Panc1 (cell line): ENCODE measurements around the gene HK2. TPM values are rescaled to one million over a fixed set of nuclear protein-coding genes. Genes with fewer than 3 reads are reported as not detected.

Experiments used
- ATAC-seq: fragments of 200-7000 bp; cut with Tn5 transposase; 2 replicates; pipeline ENCODE4 v1.9.1; 2020; ENCODE audit warnings: mild to moderate bottlenecking, moderate library complexity
- BruUV-seq: library from RNA; stranded (reverse); fragments of 400-500 nt; replicated peaks from 2 replicates; lab custom pipeline; 2021; lab: Mats Ljungman, UMichigan
- CTCF ChIA-PET: fragments of 300-600 bp; sonication (Branson Sonifier 250); formaldehyde crosslinking; loops from one replicate; lab custom pipeline; 2022; ENCODE audit warnings: antibody characterized with exemption; lab: Charles Lee
- POLR2A ChIA-PET: fragments of 300-600 bp; sonication (Branson Sonifier 250); formaldehyde crosslinking; loops from one replicate; lab custom pipeline; 2022; ENCODE audit warnings: antibody characterized with exemption; lab: Charles Lee
- DNase-seq: peaks from one replicate; pipeline ENCODE4 v3.0.0-alpha.2; 2010; ENCODE audit warnings: low read depth, low spot score
- H3K27ac ChIP-seq: 2 replicates; pipeline ENCODE4 v1.5.1; 2011; ENCODE audit warnings: mild to moderate bottlenecking, low read length, inconsistent platforms
- H3K27me3 ChIP-seq: fragments of 200-500 bp; sonication (Bioruptor generic); 2 replicates; pipeline ENCODE4 v1.6.0; 2014; ENCODE audit warnings: low read length, inconsistent platforms; ENCODE audit not compliant: control insufficient read depth, insufficient read depth
- H3K36me3 ChIP-seq: fragments of 200-500 bp; sonication (Bioruptor generic); 2 replicates; pipeline ENCODE4 v1.5.1; 2014; ENCODE audit warnings: inconsistent platforms, mild to moderate bottlenecking, low read length, moderate library complexity; ENCODE audit not compliant: control insufficient read depth, insufficient read depth
- H3K4me1 ChIP-seq: 2 replicates; pipeline ENCODE4 v1.5.1; 2011; ENCODE audit warnings: inconsistent platforms, mild to moderate bottlenecking, low read length, moderate library complexity; ENCODE audit not compliant: control insufficient read depth, insufficient read depth
- H3K4me3 ChIP-seq, 2 experiments: 2 replicates each; pipeline ENCODE4 v1.5.1; 2011 to 2012; ENCODE audit warnings: low read depth in 2 of 2, low read length in 2 of 2, mild to moderate bottlenecking in 2 of 2, inconsistent platforms in 1 of 2, moderate library complexity in 1 of 2
- H3K9me3 ChIP-seq: fragments of 200-500 bp; sonication (Bioruptor generic); 2 replicates; pipeline ENCODE4 v1.5.1; 2014; ENCODE audit warnings: low read depth, mild to moderate bottlenecking, inconsistent platforms, low read length, moderate library complexity; ENCODE audit not compliant: control insufficient read depth, insufficient read depth
- POLR2AphosphoS5 ChIP-seq: IDR thresholded peaks from 2 replicates; pipeline ENCODE4 v1.6.1; 2012; ENCODE audit warnings: mild to moderate bottlenecking, low read depth, low read length, moderate library complexity
- REST ChIP-seq, 2 experiments: IDR thresholded peaks; 2 replicates each; pipeline ENCODE4 v1.6.1; 2011 to 2012; ENCODE audit warnings: low read depth in 2 of 2, control low read depth in 1 of 2, low read length in 1 of 2, mild to moderate bottlenecking in 1 of 2, moderate library complexity in 1 of 2; ENCODE audit not compliant: insufficient read depth in 1 of 2
- SIN3A ChIP-seq: IDR thresholded peaks from 2 replicates; pipeline ENCODE4 v1.6.1; 2012; ENCODE audit warnings: low read depth, mild to moderate bottlenecking, low read length, moderate library complexity, borderline replicate concordance; ENCODE audit not compliant: insufficient read depth
- TCF7L2 ChIP-seq: IDR thresholded peaks from 2 replicates; pipeline ENCODE4 v1.6.1; 2011; ENCODE audit warnings: mild to moderate bottlenecking, low read depth, low read length, inconsistent platforms
- in situ Hi-C: cut with HindIII; loops from 2 replicates; pipeline ENCODE4 v1.10.0; 2016; ENCODE audit warnings: low sequenced_read_pairs, low pct_unique_long_range_greater_than_20kb
- intact Hi-C: fragments of 100-400 bp; cut with micrococcal nuclease; formaldehyde crosslinking; loops from one replicate; pipeline ENCODE4 v1.10.0; 2022; ENCODE audit not compliant: unreplicated experiment
- total RNA-seq: library from RNA; stranded (reverse); gene quantifications from one replicate; pipeline ENCODE4 v1.2.1, GENCODE V29; 2021; ENCODE audit not compliant: unreplicated experiment
- TF ChIP-seq, protein P1 (sequence below): fragments of 450-650 bp; IDR thresholded peaks from 2 replicates; pipeline ENCODE4 v1.5.1; 2017; ENCODE audit warnings: mild to moderate bottlenecking

The HK2 gene
- total RNA-seq, 1 experiment from 2014 or later = 1.7 TPM

GRCh38 chr2:74856599-74856998, 22.7 kb downstream of the HK2 start:
- Histone ChIP-seq H3K27me3 (no peaks in the 10 kb centered on the region), H3K36me3 (no peaks in the 10 kb centered on the region), H3K27ac (no peak overlapping the region), H3K4me1 (no peaks in the 10 kb centered on the region; the same call in 1 of the 2 replicates), H3K4me3 (no peak overlapping the region), H3K9me3 (no peaks in the 10 kb centered on the region)
- TF ChIP-seq REST (IDR thresholded peaks at IDR 0.05; ENCODE audit: insufficient read depth in 1 of 2, low read depth in 2 of 2, low read length in 1 of 2) = no peak
- TF ChIP-seq SIN3A = no peak
- TF ChIP-seq TCF7L2 = no peak
- TF ChIP-seq, protein P1, sequence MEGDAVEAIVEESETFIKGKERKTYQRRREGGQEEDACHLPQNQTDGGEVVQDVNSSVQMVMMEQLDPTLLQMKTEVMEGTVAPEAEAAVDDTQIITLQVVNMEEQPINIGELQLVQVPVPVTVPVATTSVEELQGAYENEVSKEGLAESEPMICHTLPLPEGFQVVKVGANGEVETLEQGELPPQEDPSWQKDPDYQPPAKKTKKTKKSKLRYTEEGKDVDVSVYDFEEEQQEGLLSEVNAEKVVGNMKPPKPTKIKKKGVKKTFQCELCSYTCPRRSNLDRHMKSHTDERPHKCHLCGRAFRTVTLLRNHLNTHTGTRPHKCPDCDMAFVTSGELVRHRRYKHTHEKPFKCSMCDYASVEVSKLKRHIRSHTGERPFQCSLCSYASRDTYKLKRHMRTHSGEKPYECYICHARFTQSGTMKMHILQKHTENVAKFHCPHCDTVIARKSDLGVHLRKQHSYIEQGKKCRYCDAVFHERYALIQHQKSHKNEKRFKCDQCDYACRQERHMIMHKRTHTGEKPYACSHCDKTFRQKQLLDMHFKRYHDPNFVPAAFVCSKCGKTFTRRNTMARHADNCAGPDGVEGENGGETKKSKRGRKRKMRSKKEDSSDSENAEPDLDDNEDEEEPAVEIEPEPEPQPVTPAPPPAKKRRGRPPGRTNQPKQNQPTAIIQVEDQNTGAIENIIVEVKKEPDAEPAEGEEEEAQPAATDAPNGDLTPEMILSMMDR = no peak
- TF ChIP-seq POLR2AphosphoS5 = no peak
- in situ Hi-C loops (no loop called here), intact Hi-C loops (no loop called here)
- BruUV-seq = no TSS peak
- ATAC-seq = no peak
- no peak for DNase-seq
- CTCF ChIA-PET = no interaction called here
- POLR2A ChIA-PET = no interaction called here

- H3K4me3 ChIP-seq = no peak overlapping the region
- no peaks in the 10 kb centered on the region; the same call in 1 of the 2 replicates for H3K4me1 ChIP-seq
- H3K27me3 ChIP-seq = no peaks in the 10 kb centered on the region
- no peak overlapping the region for H3K27ac ChIP-seq
- no TSS peak for BruUV-seq
- ATAC-seq (no peak), DNase-seq (no peak)
- no peaks in the 10 kb centered on the region for H3K36me3 ChIP-seq
- ChIA-PET CTCF (no interaction called here), POLR2A (no interaction called here)
- intact Hi-C loops = no loop called here
- H3K9me3 ChIP-seq = no peaks in the 10 kb centered on the region
- TF ChIP-seq TCF7L2 (no peak), POLR2AphosphoS5 (no peak), REST (IDR thresholded peaks at IDR 0.05; ENCODE audit: insufficient read depth in 1 of 2, low read depth in 2 of 2, low read length in 1 of 2) (no peak), SIN3A (no peak)
- TF ChIP-seq, protein P1 = no peak
- in situ Hi-C loops = no loop called here
Measured at GRCh38 chr2:74857215-74857614, 23.3 kb downstream of the HK2 start.
